NCI-H345 treated with DMSO at 0.1 percent for 48 hours (cell line): ENCODE results near the gene FOXO6.

Experiments used
- DNase-seq: peaks from one replicate; lab custom pipeline; 2025; ENCODE audit not compliant: unreplicated experiment; lab: John Stamatoyannopoulos, UW

The FOXO6 gene

DNA sequence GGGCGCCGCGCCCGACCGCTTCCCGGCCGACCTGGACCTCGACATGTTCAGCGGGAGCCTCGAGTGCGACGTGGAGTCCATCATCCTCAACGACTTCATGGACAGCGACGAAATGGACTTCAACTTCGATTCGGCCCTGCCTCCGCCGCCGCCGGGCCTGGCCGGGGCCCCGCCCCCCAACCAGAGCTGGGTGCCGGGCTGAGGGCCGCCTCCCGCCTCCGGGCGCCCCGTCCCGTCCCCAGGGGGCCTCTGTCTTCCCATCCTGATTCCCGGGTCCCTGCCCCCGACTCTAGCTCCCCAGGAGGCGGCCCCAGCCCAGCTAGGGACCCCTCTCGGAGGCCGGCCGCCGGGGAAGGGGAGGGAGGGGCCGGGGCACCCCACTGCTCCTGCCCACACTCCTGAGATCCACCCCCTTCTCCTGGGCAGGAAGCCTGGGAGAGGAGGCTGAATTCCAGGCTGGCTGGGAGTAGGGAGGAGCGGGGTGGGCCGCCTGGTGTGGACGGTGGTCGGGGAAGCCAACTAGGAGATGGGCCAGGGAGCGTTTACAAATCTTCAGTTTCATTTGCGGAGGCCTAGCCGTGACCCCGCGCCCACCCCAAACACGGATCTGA lies 21.4 kb downstream of the FOXO6 start:
- DNase-seq: no peak

DNA sequence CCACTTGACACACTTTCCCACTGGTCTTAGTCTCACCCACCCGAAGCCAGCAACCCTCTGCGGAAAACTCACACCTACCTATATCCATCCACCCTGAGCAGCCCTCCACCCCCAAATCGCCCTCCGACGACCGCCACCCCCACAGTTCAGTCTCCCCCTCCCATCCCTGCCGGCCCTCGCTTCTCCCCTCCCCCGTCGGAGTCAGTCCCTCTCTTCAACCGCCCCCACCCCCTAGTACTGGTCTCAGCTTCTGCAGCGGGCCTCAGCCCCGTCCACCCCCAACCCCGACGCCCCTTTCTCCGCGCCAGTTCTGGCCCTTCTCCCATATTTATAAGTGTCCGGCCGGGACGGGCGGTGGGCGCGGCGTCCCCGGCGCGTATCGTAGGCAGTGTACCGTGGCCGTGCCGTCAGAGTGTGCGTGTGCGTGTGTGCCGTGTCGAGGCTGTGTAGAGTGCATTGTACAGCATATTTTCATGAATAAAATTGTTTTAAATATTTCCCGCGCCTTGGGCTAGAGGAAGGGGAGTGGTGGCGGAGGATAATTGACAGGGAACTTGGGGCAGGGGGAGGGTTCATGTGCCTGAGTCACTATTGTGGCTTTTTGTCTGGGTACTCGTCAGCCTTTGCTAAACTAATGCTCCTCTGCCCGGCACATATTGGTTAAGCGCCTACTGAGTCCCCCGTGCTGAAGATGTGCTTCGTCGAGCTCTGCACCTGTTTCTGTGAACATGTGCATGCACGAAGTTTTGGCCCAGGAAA lies 22.0 kb downstream of the FOXO6 start:
- DNase-seq: no peak

DNA sequence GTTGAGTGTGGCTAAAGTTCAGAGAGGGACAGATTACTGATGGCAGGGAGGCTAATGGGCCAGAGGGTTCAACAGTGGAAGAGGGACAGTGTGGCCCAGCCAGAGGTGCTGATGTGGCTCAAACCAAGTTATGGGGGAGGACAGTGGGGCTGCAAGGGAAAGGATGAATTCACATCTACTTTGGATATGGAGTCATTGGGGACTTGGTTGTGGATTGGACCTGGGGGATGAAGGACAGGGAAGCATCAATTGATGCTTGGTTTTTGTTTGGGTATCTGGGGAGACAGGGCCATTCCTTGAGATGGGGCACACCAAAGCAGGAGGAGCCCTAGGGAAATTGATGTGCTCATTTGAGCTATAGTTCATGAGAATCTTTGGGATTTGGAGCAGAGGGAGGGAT lies 23.3 kb downstream of the FOXO6 start:
- DNase-seq: no peak

DNA sequence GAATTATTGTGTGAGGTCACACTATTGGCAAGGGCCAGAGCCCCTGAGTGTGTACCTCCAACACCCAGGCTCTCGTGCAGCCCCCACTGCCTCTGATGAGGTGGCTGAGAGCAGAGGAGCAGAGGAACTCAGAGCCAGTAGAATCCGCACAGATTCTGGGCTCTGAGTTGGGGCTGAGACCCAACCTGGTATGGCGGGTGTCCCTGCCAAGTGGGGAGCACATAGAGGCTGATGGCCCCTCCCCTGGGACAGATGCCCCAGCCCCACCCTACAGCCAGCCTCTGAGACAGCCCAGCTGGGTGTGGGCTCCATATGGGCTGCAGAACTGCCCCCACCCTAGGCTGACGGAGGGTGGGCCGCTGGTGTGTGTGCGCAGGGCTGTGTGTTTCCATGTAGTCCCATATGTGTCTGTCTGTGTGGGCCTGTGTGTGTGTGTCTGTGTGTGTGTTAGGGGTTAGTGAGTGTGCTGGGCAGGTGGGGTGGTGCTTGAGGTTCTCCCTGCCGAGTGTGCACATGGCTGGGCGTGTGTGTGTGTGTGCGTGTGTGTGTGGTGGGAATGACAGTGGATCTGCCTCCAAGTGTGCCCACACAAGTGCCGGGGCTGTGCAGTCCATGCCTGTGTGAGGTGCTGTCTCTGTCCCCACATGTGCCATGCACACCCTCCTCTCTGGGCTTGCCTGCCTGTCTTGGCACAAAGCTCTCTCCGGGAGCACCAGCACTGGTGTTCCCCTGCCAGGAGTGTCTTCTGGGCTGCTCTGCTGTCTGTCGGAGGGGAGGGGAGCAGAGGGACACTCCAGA lies 24.4 kb downstream of the FOXO6 start:
- DNase-seq: no peak

DNA sequence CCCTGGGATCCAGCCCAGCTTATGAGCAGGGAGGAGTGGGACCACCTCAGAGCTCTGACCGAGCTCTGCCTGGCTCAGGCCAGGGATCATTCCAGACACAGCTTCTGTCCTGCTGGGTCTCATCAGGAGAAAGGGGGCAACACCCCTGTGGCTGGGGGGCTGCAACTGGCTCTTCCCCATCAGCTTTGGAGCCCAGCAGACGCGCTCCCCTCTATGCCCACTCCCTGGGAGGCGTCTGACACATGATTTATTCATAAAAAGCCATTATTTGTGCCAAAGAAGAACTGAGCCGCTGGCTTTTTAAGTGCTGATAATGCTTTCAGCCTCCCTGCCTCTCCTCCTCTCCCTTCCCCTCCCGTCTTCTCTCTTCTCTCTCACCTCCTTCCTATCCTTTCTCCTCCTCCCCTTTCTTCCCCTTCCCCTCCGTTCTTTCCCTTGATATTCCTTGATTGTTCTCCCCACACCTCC lies 25.0 kb downstream of the FOXO6 start:
- no peak for DNase-seq

DNA sequence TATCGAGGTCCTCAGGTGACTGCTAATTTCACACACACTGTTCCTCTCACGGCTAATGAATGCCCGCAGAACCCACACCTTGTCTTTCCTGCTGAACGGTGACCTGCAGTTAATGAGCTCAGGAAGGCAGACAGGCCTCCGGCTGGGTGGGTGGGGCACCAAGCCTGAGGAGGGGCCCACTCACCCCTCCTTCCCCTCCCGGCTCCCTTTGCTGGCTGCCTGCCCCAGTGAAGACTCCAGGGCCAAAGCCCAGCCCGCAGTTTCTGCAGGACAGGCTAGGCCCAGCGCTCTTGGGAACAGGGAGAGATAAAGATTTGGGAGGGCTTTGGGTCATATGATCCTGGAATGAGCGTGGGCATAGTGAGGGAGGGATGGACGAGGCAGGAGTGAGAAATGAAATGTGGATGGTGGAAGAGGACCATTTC lies 26.4 kb downstream of the FOXO6 start:
- peak; percentile 57 for DNase-seq

DNA sequence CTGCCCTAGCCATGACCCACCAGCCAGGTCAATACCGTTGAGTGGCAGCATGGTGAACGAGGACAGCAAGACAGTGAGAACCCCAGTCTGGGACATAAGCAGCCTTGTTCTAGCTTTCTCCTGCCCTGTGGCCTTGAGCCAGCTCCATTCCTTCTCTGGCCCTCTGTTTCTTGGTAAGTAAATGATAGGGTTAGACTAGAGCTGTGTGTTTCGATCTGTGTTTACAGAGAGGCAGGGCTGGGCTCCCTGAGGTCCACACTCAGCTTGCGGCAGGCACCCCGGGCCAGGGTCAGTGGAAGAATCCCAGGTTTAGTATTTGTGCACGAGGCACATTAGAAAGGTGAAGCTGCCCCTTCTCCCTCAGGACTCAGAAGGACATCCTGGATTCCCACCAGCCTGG lies 27.3 kb downstream of the FOXO6 start:
- DNase-seq: no peak

DNA sequence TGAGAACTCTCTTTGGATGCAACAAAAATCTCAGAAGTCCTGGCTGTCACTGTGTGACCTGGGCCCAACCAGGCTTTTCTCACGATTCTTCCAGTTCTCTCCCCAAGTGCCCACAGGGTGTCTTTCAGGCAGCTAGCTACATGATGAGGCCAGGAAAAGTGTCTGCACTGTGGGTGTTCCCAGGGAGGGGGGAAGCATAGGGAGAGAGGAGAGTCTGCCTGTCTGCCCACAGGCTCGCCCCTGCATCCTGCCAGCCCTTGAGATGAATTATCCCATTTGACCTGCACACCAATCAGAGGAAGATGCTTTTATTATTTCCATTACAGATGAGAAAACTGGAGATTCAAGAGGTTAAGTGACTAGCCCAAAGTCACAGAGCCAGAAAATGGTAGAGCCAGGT lies 27.8 kb downstream of the FOXO6 start:
- DNase-seq: no peak

DNA sequence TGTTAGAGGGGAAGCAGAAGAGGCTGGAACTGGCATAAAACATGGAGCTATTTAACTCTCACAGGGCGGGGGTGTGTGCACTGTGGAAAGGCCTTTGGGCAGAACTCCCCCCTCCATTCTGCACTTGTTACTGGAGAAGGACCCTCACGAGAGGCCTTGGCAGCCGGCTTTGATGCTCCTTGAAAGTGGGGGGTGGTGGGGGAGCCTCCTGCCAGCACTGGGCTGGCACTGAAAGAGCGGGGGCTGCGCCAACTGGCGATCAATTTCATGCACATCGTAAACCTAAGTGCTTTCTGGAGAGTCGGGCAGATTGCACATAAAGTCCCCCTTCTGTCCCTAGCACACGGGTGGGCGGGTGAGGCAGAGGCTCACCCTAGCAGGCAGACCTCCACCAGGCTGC lies 28.9 kb downstream of the FOXO6 start:
- DNase-seq: no peak

DNA sequence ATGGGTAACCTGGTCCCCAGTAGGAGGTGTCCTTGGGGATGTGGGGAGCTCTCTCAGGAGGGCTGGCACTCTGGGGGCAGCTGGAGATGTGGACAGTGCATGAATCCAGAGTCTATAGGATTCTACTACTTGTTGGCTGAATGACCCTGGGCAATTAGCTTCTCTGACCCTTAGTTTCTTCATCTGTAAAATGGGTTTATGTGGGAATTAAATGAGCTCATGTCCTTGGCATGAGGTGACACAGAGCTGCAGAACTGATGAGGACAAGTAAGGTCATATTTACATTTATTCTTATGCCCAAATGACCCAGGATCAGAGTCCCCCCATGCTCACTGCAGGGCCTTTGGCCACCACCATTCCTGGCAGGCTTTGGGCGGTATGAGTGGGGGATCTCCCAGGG lies 29.3 kb downstream of the FOXO6 start:
- DNase-seq: no peak

DNA sequence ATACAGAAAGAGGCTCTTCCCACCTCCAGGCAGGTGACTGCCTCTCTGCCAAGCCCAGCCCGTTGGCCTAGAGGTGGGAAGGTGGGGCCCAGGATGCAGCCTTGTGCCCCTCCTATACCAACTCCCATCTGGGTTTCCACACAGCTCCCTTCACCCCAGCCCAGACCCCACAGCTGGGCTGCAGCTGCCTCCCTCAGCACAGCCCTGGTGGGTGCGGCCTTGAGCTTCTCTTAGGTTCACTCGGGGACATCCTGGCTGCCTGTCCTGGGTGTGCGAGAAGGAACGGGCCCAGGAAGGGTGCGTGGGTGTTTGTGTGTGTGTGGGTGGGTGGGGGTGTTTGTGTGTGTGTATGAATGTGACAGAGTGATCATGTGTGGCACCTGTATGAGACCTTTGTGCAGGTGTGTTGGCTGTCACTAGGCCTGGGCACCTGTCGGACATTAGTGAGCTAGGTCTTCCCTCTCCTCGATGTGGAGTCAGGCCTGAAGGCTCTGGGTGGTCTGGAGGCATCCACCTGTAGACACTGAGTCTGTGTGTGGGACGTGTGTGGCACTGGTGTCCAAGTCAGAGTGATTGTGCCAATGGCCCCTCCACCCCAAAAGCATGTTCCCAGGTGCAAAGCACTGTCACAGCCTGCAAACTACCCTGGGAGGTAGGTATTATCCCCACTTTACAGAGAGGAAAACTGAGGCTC lies 30.7 kb downstream of the FOXO6 start:
- DNase-seq: no peak

DNA sequence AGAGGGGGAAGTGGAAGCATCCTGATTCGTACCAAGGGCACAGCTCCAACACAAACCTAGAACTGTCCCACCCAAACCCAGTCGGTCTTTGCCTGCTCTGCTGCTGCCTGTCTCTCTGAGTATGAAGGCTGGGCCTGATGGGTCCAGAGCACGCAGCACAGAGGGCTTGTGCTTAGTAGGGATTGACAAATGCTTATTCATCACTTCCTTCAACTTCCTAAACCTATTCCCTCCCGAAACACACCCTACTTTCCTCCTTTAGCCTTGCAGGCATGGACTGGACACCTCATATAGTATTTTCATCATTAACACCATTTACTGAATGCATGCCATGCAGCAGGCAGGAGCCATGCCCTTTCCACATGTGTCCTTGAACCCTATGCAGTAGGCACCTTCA lies 31.3 kb downstream of the FOXO6 start:
- DNase-seq: no peak

DNA sequence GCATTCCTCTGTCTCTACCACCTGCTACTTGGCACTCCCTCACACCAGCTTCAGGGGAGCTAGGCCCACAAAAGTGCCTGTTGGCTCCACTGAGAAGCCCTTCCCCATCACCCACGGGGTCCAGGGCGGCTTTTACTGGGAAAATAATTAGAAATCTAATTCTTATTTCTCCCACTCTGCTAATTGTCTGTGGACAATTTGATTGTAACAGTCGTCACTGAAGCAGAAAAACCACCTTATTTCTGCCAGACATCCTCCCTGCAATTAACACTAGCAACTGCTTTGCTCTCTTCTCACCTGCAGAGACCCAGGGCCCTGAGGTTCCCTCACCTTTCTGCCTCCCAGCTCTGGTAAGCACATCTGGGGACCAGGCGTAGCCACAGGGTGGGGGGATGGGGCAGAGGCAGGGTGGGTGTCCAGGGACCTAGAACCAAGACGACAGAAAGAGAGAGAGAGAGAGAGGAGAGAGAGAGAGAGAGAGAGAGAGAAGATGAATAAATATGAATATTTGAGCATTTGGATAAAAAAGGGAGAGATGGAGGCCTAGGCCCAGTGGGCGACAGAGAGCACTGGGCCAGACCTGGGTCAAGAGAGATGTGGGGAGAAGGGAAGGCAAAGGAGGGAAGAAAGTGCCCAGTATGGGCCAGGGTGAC lies 32.6 kb downstream of the FOXO6 start:
- no peak for DNase-seq

DNA sequence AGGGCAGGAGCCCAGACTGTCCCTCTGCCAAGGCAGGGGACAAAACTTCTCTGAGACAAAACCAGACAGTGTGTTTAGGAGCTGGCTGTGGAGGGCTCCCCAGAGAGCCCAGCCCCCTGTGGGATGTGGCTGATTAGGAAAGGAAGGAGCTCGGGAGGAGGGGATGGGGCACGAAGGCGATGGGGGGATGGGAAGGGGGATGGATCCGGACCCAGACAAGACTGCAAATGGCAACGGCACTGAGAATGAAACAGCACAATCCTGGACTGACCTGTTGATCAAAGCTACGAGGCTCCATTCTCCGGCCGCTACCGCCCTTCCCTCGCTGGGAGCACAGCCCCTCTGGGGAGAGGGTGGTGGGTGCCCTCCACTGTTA lies 33.1 kb downstream of the FOXO6 start:
- no peak for DNase-seq

DNA sequence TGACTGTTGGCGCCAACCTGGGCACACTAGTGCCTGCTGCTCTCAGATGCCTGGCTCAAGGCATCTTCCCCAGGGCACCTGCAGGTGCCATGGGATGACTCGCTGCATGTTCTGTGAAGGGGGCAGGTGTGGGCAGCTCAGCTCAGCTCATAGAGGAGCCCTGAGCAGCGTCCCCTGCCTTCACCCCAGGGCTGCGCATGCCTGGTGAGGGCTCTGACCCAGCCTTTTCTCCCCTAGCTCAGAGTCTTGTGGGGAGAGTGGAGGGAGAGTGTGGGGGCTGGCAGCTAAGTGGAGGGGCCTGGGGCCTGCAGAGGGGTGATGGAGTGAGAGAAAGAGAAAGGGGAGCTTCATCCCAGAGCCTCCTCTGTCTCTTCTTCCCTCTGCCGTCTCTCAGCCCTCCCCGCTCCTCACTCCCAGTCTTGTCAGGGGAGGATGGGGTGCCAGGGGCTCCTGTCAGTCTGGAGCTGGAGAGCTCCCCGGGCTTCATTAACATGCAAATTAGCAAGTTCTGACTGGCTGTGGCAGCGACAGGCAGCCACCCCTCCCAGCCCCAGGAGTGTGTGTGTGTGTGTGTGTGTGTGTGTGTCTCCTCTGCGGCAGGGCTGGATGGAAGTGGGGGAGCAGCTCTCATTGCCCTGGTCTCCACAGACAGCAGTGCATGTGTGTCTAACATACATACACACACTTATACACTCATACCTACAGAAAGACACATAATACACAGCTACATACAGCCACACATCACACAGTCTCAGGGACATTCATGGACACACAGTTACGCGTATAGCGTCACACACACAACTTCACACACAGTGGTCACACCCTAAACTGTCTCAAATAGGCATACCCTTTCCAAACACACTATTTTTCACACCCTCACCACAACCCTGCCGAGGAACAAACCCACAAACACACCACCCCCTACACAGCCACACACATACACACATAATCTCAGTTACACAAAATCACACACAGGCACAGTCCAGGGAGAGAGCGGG lies 34.0 kb downstream of the FOXO6 start:
- no peak for DNase-seq

DNA sequence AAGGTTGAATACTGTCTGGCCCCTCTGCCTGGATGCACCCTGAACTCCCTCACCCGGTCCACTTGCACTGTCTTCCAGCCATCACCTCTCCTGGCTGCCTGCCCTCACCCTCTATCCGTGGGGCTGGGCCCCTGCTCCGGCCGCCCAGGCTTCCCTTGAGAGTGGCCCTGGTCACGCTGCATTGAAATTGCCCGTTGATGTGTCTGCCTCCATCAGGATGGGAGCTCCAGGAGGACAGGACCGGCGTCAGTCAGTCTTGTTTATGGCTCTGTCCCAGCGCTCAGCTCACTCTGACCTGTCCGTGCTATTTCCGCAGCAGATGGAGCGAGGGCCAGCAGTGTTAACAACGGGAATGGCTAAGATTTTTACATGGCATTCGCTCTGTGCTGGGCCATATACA lies 34.9 kb downstream of the FOXO6 start:
- DNase-seq: no peak

DNA sequence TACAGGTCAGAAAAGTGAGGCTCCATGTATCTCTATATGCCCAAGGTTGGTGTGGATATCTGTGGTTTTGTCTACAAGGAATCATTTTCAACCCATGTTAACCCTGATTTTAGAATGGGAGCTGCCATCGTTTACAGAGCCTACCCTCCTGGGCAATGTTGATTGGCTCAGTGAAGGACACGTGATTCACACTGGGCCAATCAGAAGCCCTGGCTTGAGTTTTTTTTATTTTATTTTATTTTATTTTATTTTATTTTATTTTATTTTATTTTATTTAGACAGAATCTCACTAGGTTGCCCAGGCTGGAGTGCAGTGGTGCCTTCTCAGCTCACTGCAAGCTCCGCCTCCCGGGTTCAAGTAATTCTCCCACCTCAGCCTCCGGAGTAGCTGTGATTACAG lies 35.8 kb downstream of the FOXO6 start:
- no peak for DNase-seq

DNA sequence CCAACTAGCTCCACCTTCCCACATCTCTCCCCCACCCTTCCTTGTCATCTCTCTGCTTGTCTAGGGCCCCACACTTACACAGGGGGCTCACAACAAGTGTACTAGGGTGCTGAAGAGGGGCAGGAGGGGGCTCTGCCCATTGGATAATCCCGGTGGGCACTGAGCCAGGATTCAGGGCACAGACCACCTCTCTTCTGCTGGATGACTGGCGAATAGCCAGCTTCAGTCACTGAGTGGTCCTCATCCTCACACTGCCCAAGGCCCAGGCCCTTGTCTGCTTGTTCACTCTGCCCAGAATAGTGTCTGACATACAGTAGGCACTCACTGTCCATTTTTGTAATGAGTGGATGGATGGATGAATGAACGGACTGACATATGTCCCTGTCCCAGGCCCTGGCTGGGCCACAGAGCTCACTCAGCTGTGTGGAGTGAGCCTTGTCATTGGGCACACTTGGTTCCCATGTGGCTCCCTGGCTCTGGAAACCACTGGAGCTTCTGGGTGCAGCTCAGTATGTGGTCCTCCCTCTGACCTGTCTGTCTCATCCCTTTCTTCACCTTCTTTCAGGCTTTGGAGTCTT lies 36.6 kb downstream of the FOXO6 start:
- no peak for DNase-seq

DNA sequence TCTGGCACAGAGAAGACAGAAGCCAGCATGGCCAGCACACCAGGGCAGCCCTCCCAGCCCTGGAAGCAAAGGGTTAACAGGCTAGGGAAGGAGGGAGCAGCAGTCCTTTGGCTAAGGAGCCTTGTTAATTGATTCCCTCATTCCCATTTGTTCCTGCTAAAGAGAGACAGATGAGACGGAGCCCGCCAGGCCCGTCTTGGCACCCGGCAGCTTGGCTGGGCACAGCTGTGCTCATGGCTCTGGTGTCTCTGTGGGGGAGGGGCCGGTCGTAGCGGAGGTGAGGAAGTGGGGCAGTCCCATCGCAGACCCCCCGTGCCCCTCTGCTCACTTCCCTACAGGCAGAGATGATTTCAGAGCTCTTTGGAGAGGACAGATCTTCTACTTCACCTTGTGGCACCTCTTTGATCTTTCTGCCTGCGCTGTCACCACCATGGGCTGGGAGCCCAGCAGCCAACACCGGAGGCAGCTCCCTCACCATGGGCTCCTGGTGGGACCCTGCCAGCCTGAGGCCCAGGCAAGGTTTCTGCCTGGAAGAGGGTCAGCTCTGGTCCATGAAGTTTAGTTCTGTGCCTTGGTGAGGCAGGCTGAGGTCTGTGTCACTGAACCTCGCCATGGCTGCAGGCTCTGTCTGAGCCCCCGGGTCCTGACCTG lies 38.0 kb downstream of the FOXO6 start:
- no peak for DNase-seq
